HCT116 (cell line): ENCODE data around the gene ARHGAP8. TPM values are rescaled to one million over a fixed set of nuclear protein-coding genes. Genes with fewer than 3 reads are reported as not detected.

ENCODE experiments used
- ATAC-seq: fragments of 200-7000 bp; cut with Tn5 transposase; 2 replicates; pipeline ENCODE4 v1.9.1; 2020; ENCODE audit warnings: mild to moderate bottlenecking, moderate library complexity
- BruUV-seq: library from RNA; stranded (reverse); fragments of 400-500 nt; replicated peaks from 2 replicates; lab custom pipeline; 2021; lab: Mats Ljungman, UMichigan
- CTCF ChIA-PET: fragments of 300-600 bp; sonication (Branson Sonifier 250); formaldehyde crosslinking; loops from one replicate; lab custom pipeline; 2021; ENCODE audit warnings: antibody characterized with exemption; lab: Charles Lee
- POLR2A ChIA-PET: fragments of 300-600, 350-600 bp; sonication (Branson Sonifier 250); formaldehyde crosslinking; loops from one replicate; lab custom pipeline; 2021; ENCODE audit warnings: antibody characterized with exemption; lab: Charles Lee
- RAD21 ChIA-PET, 2 experiments: fragments of 300-600 bp; sonication (Branson Sonifier 250); formaldehyde crosslinking; loops; one replicate each; lab custom pipeline; 2023; ENCODE audit warnings: low total read pairs in 2 of 2; ENCODE audit not compliant: uncharacterized antibody in 2 of 2, unreplicated experiment in 2 of 2, low non-redundant PET in 1 of 2; lab: Charles Lee
- DNase-seq: peaks from one replicate; pipeline ENCODE4 v3.0.0-alpha.2; 2010; ENCODE audit warnings: low read depth, low spot score
- H2AFZ ChIP-seq: fragments of 200-600 bp; shearing (Covaris generic), sonication (generic); 2 replicates; pipeline ENCODE4 v1.6.1; 2017; ENCODE audit warnings: low read depth, mixed run types, mixed read lengths, antibody characterized with exemption, low read length; ENCODE audit not compliant: poor library complexity, severe bottlenecking
- H3K27ac ChIP-seq: 2 replicates; pipeline ENCODE4 v1.5.1; 2012; ENCODE audit warnings: low read depth, low read length
- H3K27me3 ChIP-seq: fragments of 200-600 bp; sonication (generic); 2 replicates; pipeline ENCODE4 v1.6.1; 2016; ENCODE audit warnings: mixed run types, low read length, mixed read lengths; ENCODE audit not compliant: insufficient read depth
- H3K36me3 ChIP-seq, 2 experiments: fragments of 200-500 bp in 1 of 2; fragments of 200-600 bp in 1 of 2; sonication (Bioruptor generic) in 1 of 2; sonication (generic) in 1 of 2; 2 replicates each; pipeline versions ENCODE4 v1.5.1 to v1.6.1; 2014 to 2016; ENCODE audit warnings: low read length in 2 of 2, inconsistent platforms in 1 of 2, mixed read lengths in 1 of 2, mixed run types in 1 of 2; ENCODE audit not compliant: insufficient read depth in 2 of 2, control insufficient read depth in 1 of 2
- H3K4me1 ChIP-seq, 2 experiments: fragments of 200-600 bp in 1 of 2; sonication (generic) in 1 of 2; 2 replicates each; pipeline versions ENCODE4 v1.5.1 to v1.6.1; 2012 to 2017; ENCODE audit warnings: low read length in 2 of 2, inconsistent platforms in 1 of 2, mild to moderate bottlenecking in 1 of 2, mixed read lengths in 1 of 2, mixed run types in 1 of 2, moderate library complexity in 1 of 2; ENCODE audit not compliant: insufficient read depth in 2 of 2, control insufficient read depth in 1 of 2
- H3K4me2 ChIP-seq: fragments of 200-600 bp; sonication (generic); 2 replicates; pipeline ENCODE4 v1.6.1; 2017; ENCODE audit warnings: mixed run types, low read length, mixed read lengths
- H3K4me3 ChIP-seq, 2 experiments: fragments of 200-600 bp in 1 of 2; sonication (generic) in 1 of 2; replicated peaks in 1 of 2; 2 replicates each; pipeline ENCODE4 v1.5.1; 2011 to 2016; ENCODE audit warnings: low read length in 2 of 2, control low read depth in 1 of 2, low read depth in 1 of 2, mild to moderate bottlenecking in 1 of 2, mixed read lengths in 1 of 2, mixed run types in 1 of 2
- H3K79me2 ChIP-seq: fragments of 200-600 bp; sonication (generic); 2 replicates; pipeline ENCODE4 v1.6.1; 2017; ENCODE audit warnings: mild to moderate bottlenecking, mixed run types, low read length, moderate library complexity, mixed read lengths; ENCODE audit not compliant: insufficient read depth
- H3K9ac ChIP-seq: fragments of 200-600 bp; sonication (generic); 2 replicates; pipeline ENCODE4 v1.6.1; 2016; ENCODE audit warnings: low read length, mixed read lengths
- H3K9me2 ChIP-seq: fragments of 200-600 bp; sonication (generic), shearing (Covaris generic); 2 replicates; pipeline ENCODE4 v1.6.1; 2017; ENCODE audit warnings: mixed run types, mild to moderate bottlenecking, moderate library complexity; ENCODE audit not compliant: insufficient read depth
- H3K9me3 ChIP-seq, 2 experiments: fragments of 200-500 bp in 1 of 2; fragments of 200-600 bp in 1 of 2; sonication (Bioruptor generic) in 1 of 2; sonication (generic) in 1 of 2; 2 replicates each; pipeline ENCODE4 v1.6.1; 2014 to 2017; ENCODE audit warnings: low read length in 2 of 2, mixed read lengths in 2 of 2, inconsistent platforms in 1 of 2, low read depth in 1 of 2, mild to moderate bottlenecking in 1 of 2, mixed run types in 1 of 2, moderate library complexity in 1 of 2; ENCODE audit not compliant: control insufficient read depth in 1 of 2, insufficient read depth in 1 of 2
- H4K20me1 ChIP-seq: fragments of 200-600 bp; sonication (generic), shearing (Covaris generic); 2 replicates; pipeline ENCODE4 v1.6.1; 2017; ENCODE audit warnings: mixed run types, mild to moderate bottlenecking, moderate library complexity; ENCODE audit not compliant: insufficient read depth
- CEBPB ChIP-seq: IDR thresholded peaks from 2 replicates; pipeline ENCODE4 v1.6.1; 2012; ENCODE audit warnings: low read depth
- EGR1 ChIP-seq: IDR thresholded peaks from 2 replicates; pipeline ENCODE4 v1.6.1; 2012; ENCODE audit warnings: low read depth
- EZH2 ChIP-seq: fragments of 200-600 bp; sonication (generic); IDR thresholded peaks from 2 replicates; pipeline ENCODE4 v1.6.1; 2017; ENCODE audit warnings: antibody characterized with exemption, mixed run types
- FOSL1 ChIP-seq: IDR thresholded peaks from 2 replicates; pipeline ENCODE4 v1.6.1; 2012; ENCODE audit warnings: low read depth
- POLR2A ChIP-seq: IDR thresholded peaks from 2 replicates; pipeline ENCODE4 v1.7.0; 2011; ENCODE audit warnings: borderline replicate concordance; ENCODE audit not compliant: insufficient read depth, insufficient read length; ENCODE audit errors: extremely low read depth
- RAD21 ChIP-seq: IDR thresholded peaks from 2 replicates; pipeline ENCODE4 v1.6.1; 2012; ENCODE audit warnings: low read depth, mild to moderate bottlenecking
- REST ChIP-seq: IDR thresholded peaks from 2 replicates; pipeline ENCODE4 v1.6.1; 2012; ENCODE audit warnings: low read depth
- SIN3A ChIP-seq: IDR thresholded peaks from 2 replicates; pipeline ENCODE4 v1.6.1; 2012; ENCODE audit warnings: low read depth
- SP1 ChIP-seq: IDR thresholded peaks from 2 replicates; pipeline ENCODE4 v1.6.1; 2012; ENCODE audit warnings: low read depth
- SRF ChIP-seq: IDR thresholded peaks from 2 replicates; pipeline ENCODE4 v1.6.1; 2012; ENCODE audit warnings: low read depth
- TCF7L2 ChIP-seq: IDR thresholded peaks from 2 replicates; pipeline ENCODE4 v1.7.0; 2011; ENCODE audit warnings: borderline replicate concordance, inconsistent platforms; ENCODE audit not compliant: insufficient read depth, insufficient read length; ENCODE audit errors: extremely low read depth
- YY1 ChIP-seq: IDR thresholded peaks from 2 replicates; pipeline ENCODE4 v1.6.1; 2011; ENCODE audit warnings: low read length, low read depth, moderate library complexity, mild to moderate bottlenecking; ENCODE audit not compliant: insufficient replicate concordance; ENCODE audit errors: extremely low read depth
- ZFX ChIP-seq: fragments of 450-650 bp; IDR thresholded peaks from 2 replicates; pipeline ENCODE4 v1.6.1; 2017
- intact Hi-C: fragments of 100-400 bp; cut with micrococcal nuclease; formaldehyde crosslinking; loops from 2 replicates; pipeline ENCODE4 v1.10.0; 2022
- total RNA-seq: library from RNA; stranded (reverse); gene quantifications from one replicate; pipeline ENCODE4 v1.2.1, GENCODE V29; 2021; ENCODE audit not compliant: unreplicated experiment
- TF ChIP-seq, protein P1 (sequence below): IDR thresholded peaks from 2 replicates; pipeline ENCODE4 v1.6.1; 2012
- TF ChIP-seq, protein P2 (sequence below), 3 experiments: fragments of 200-600 bp in 1 of 3; sonication (generic) in 1 of 3; IDR thresholded peaks in 2 of 3; conservative IDR thresholded peaks in 1 of 3; 2 replicates each; pipeline ENCODE4 v1.5.1; 2012 to 2017; ENCODE audit warnings: low read depth in 2 of 3, low read length in 2 of 3, antibody characterized with exemption in 1 of 3, borderline replicate concordance in 1 of 3, control low read depth in 1 of 3, mild to moderate bottlenecking in 1 of 3, mixed read lengths in 1 of 3, mixed run types in 1 of 3, moderate library complexity in 1 of 3; ENCODE audit not compliant: insufficient read depth in 1 of 3

Gene ARHGAP8
- total RNA-seq, 1 experiment from 2014 or later = 67.5 TPM

GRCh38 chr22:44740307-44740706 lies 12.1 kb upstream of the ARHGAP8 start:
- intact Hi-C loops = no loop called here
- no TSS peak for BruUV-seq
- Histone ChIP-seq H3K9me3 (no peaks in the 10 kb centered on the region), H3K27ac (no peak overlapping the region), H4K20me1 (no peaks in the 10 kb centered on the region), H3K79me2 (no peaks in the 10 kb centered on the region), H3K4me3 (no peak overlapping the region), H2AFZ (no peak overlapping the region), H3K4me1 (peaks cover 22 to 38% of the 10 kb centered on the region in 2 experiments), H3K27me3 (no peaks in the 10 kb centered on the region), H3K9ac (no peak overlapping the region), H3K4me2 (peak overlapping the region; percentile 60), H3K36me3 (no peaks in the 10 kb centered on the region), H3K9me2 (no peaks in the 10 kb centered on the region)
- no peak for ATAC-seq
- RAD21 ChIA-PET = no interaction called here
- TF ChIP-seq SRF (no peak), YY1 (no peak), SIN3A (no peak)
- TF ChIP-seq, protein P1, sequence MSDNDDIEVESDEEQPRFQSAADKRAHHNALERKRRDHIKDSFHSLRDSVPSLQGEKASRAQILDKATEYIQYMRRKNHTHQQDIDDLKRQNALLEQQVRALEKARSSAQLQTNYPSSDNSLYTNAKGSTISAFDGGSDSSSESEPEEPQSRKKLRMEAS = no peak
- POLR2A ChIA-PET = no interaction called here
- no peak for DNase-seq
- CTCF ChIA-PET = no interaction called here

DNA sequence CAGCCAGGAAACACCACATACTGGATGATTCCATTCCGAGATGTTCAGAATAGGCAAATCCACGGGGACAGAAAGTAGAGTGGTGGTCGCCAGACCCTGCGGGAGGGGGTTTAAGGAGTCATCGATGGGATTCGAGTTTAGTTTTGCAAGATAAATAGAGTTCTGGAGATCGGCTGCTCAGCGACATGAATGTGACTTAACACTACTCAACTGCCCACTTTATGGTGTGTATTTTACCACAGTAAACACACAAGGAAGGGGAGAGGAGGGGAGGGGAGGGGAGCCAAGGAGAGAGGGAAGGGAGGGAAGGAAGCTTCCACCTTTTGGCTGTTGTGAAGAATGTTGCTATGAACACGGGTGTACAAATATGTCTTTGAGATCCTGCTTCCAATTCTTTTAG lies 10.4 kb upstream of the ARHGAP8 start:
- intact Hi-C loops = no loop called here
- H3K9me2 ChIP-seq = no peaks in the 10 kb centered on the region
- H3K27ac ChIP-seq = no peak overlapping the region
- H3K4me3 ChIP-seq = no peak overlapping the region
- H3K36me3 ChIP-seq = no peaks in the 10 kb centered on the region
- RAD21 ChIA-PET = no interaction called here
- ATAC-seq = no peak
- no peaks in the 10 kb centered on the region for H3K9me3 ChIP-seq
- H3K27me3 ChIP-seq = no peaks in the 10 kb centered on the region
- H2AFZ ChIP-seq = no peak overlapping the region
- TF ChIP-seq, protein P1 = no peak
- TF ChIP-seq FOSL1 (no peak), EGR1 (no peak), SP1 (no peak), REST (no peak), CEBPB (no peak), EZH2 (no peak), YY1 (no peak), RAD21 (no peak), POLR2A (no peak), ZFX (no peak), TCF7L2 (no peak)
- TF ChIP-seq, protein P2, sequence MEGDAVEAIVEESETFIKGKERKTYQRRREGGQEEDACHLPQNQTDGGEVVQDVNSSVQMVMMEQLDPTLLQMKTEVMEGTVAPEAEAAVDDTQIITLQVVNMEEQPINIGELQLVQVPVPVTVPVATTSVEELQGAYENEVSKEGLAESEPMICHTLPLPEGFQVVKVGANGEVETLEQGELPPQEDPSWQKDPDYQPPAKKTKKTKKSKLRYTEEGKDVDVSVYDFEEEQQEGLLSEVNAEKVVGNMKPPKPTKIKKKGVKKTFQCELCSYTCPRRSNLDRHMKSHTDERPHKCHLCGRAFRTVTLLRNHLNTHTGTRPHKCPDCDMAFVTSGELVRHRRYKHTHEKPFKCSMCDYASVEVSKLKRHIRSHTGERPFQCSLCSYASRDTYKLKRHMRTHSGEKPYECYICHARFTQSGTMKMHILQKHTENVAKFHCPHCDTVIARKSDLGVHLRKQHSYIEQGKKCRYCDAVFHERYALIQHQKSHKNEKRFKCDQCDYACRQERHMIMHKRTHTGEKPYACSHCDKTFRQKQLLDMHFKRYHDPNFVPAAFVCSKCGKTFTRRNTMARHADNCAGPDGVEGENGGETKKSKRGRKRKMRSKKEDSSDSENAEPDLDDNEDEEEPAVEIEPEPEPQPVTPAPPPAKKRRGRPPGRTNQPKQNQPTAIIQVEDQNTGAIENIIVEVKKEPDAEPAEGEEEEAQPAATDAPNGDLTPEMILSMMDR (IDR thresholded peaks at IDR 0.05 in 2 of 3, conservative IDR thresholded peaks at IDR 0.05 in 1 of 3; ENCODE audit: borderline replicate concordance in 1 of 3, insufficient read depth in 1 of 3, low read depth in 2 of 3, low read length in 2 of 3) = no peak
- TF ChIP-seq, all 23 proteins: peak for 0
- Histone ChIP-seq H3K4me2 (no peak overlapping the region), H3K9ac (no peak overlapping the region), H3K79me2 (no peaks in the 10 kb centered on the region), H3K4me1 (peaks cover 22 to 37% of the 10 kb centered on the region in 2 experiments), H4K20me1 (no peaks in the 10 kb centered on the region)
- DNase-seq = no peak
- BruUV-seq = no TSS peak
- ChIA-PET CTCF (no interaction called here), POLR2A (interaction anchor here (0.7 kb wide), 1 partner anchor 749 kb away, joined by 6 read pairs; no protein-coding TSS in a partner anchor)
